ENCODE data around the gene CCNJL.
A peak's percentile ranks its signal among the peaks of the same experiment; 100 is the strongest.

CCNJL gene

DNA sequence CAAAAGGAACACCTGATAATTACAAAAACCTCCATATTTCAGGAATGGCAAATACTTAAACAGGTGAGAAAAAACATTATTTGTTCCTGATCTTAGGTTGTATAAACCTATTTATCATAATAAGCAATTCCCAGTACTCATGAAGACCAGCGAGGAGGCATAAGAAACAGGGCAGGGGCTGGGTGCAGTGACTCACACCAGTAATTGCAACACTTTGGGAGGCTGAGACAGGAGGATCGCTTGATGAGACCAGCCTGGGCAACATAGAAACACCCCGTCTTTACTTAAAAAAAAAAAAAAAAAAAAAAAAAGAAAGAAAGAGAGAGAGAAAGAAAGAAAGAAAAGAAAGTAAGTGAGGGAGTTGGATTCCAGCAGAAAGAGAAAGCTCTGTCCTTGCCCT is 21.6 kb downstream of the CCNJL start:
- H3K4me3 ChIP-seq (ENCODE audit: low read depth in 1 of 2, low read length in 1 of 2): no peak overlapping the region
- H3K4me1 ChIP-seq (ENCODE audit: control insufficient read depth in 1 of 2, insufficient read depth in 1 of 2, low read depth in 1 of 2, low read length in 1 of 2): peaks cover 84 to 100% of the 10 kb centered on the region in 2 experiments
- no peaks in the 10 kb centered on the region for H3K9me3 ChIP-seq
- H3K36me3 ChIP-seq: no peaks in the 10 kb centered on the region
- H3K27me3 ChIP-seq: no peaks in the 10 kb centered on the region
- no peak for TF ChIP-seq CTCF (IDR thresholded peaks at IDR 0.05)
- no peak overlapping the region for H3K27ac ChIP-seq

- Histone ChIP-seq H3K9me3 (no peaks in the 10 kb centered on the region), H3K4me3 (ENCODE audit: low read depth in 1 of 2, low read length in 1 of 2) (no peak overlapping the region), H3K27me3 (no peaks in the 10 kb centered on the region), H3K36me3 (no peaks in the 10 kb centered on the region), H3K4me1 (ENCODE audit: control insufficient read depth in 1 of 2, insufficient read depth in 1 of 2, low read depth in 1 of 2, low read length in 1 of 2) (peaks cover 81 to 100% of the 10 kb centered on the region in 2 experiments), H3K27ac (peak overlapping the region; percentile 56)
- TF ChIP-seq CTCF (IDR thresholded peaks at IDR 0.05): no peak
Measured at GRCh38 chr5:160289721-160290120, 22.6 kb downstream of the CCNJL start.

DNA sequence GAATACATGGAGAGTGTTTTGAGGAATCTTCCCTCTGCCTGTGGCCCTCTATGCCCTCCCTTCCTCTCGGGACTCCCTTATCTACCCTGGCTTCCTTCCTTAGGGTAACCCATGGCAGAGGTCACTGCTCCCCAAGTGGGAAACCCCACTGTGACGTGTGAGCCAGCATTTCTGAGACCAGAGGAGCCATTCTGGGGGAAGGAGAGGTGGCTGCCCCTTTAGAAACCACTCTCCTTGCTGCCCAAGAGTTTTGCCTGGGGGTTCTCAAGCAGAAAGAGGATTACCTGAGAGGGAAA is 23.1 kb downstream of the CCNJL start:
- Histone ChIP-seq H3K4me1 (ENCODE audit: control insufficient read depth in 1 of 2, insufficient read depth in 1 of 2, low read depth in 1 of 2, low read length in 1 of 2) (peaks cover 77 to 96% of the 10 kb centered on the region in 2 experiments), H3K9me3 (no peaks in the 10 kb centered on the region), H3K27me3 (no peaks in the 10 kb centered on the region), H3K4me3 (ENCODE audit: low read depth in 1 of 2, low read length in 1 of 2) (no peak overlapping the region), H3K27ac (peak overlapping the region; percentile 56), H3K36me3 (no peaks in the 10 kb centered on the region)
- TF ChIP-seq CTCF (IDR thresholded peaks at IDR 0.05): no peak

DNA sequence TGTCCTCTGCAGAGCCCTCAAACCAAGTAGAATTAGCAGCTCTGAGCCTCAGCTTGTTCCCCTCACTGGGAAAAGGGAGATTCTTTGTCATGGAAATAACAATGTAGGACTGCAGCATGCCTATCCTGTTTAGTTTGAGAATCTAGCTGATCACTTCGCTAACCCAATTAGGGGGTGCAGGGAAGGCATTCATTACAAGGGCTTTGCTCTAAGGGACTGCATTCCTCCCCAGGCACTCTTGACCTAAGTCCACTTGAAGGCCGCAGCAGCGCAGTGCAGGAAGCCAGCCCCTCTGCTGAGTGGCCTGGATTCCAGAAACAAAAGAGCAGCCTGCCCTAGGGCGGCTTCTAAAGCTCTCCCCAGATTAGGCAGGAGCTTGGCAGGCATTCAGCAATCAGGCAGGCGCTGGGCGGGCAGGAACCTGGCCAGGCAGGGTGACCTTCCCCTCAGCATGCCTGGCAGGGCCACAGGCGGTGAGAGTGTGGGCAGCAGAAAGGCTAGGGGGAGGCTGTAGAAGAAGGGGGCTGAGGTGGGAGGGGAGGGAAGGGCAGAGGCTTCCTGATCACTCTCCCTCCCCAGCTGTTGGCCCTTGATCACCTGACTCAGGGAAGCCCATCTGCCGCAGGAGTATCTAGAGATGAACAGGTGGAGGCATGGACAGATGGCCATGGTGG is 24.8 kb downstream of the CCNJL start:
- Histone ChIP-seq H3K27me3 (no peaks in the 10 kb centered on the region), H3K36me3 (no peaks in the 10 kb centered on the region), H3K4me1 (ENCODE audit: control insufficient read depth in 1 of 2, insufficient read depth in 1 of 2, low read depth in 1 of 2, low read length in 1 of 2) (peaks cover 59 to 78% of the 10 kb centered on the region in 2 experiments), H3K9me3 (no peaks in the 10 kb centered on the region), H3K27ac (peak overlapping the region; percentile 50), H3K4me3 (ENCODE audit: low read depth in 1 of 2, low read length in 1 of 2) (no peak overlapping the region)
- no peak for TF ChIP-seq CTCF (IDR thresholded peaks at IDR 0.05)

GRCh38 chr5:160286947-160287346 is 25.4 kb downstream of the CCNJL start:
- Histone ChIP-seq H3K4me1 (ENCODE audit: control insufficient read depth in 1 of 2, insufficient read depth in 1 of 2, low read depth in 1 of 2, low read length in 1 of 2) (peaks cover 53 to 73% of the 10 kb centered on the region in 2 experiments), H3K9me3 (no peaks in the 10 kb centered on the region), H3K27ac (peak overlapping the region; percentile 50), H3K27me3 (no peaks in the 10 kb centered on the region), H3K36me3 (no peaks in the 10 kb centered on the region), H3K4me3 (ENCODE audit: low read depth in 1 of 2, low read length in 1 of 2) (no peak overlapping the region)
- TF ChIP-seq CTCF (IDR thresholded peaks at IDR 0.05): no peak

All from neutrophil (primary cell).